Kidney epithelial cell (primary cell): Measurements from ENCODE around the gene NIPBL. TPM values are rescaled to one million over a fixed set of nuclear protein-coding genes. Genes with fewer than 3 reads are reported as not detected.

ENCODE experiments used
- DNase-seq: peaks from one replicate; pipeline ENCODE4 v3.0.0-alpha.2; 2010; ENCODE audit warnings: low read depth
- H3K27me3 ChIP-seq: 2 replicates; pipeline ENCODE4 v1.6.0; 2011; ENCODE audit warnings: low read length; ENCODE audit not compliant: control insufficient read depth, insufficient read depth
- H3K36me3 ChIP-seq: 2 replicates; pipeline ENCODE4 v1.5.1; 2011; ENCODE audit warnings: low read length; ENCODE audit not compliant: control insufficient read depth, insufficient read depth
- H3K4me3 ChIP-seq: 2 replicates; pipeline ENCODE4 v1.5.1; 2011; ENCODE audit warnings: low read depth, mild to moderate bottlenecking, control low read depth, low read length
- total RNA-seq: library from RNA; depleted of rRNA; stranded (reverse); fragments of >200 nt; gene quantifications from 2 replicates; pipeline ENCODE4 v1.2.3, GENCODE V29; 2015
- TF ChIP-seq, protein P1 (sequence below): IDR thresholded peaks from 2 replicates; pipeline ENCODE4 v1.5.1; 2011; ENCODE audit warnings: mild to moderate bottlenecking, moderate library complexity, low read length, control low read depth, inconsistent platforms; ENCODE audit not compliant: insufficient read depth, poor library complexity, severe bottlenecking

NIPBL gene
- total RNA-seq, 1 donor from 2014 or later, result 21.1 TPM

DNA sequence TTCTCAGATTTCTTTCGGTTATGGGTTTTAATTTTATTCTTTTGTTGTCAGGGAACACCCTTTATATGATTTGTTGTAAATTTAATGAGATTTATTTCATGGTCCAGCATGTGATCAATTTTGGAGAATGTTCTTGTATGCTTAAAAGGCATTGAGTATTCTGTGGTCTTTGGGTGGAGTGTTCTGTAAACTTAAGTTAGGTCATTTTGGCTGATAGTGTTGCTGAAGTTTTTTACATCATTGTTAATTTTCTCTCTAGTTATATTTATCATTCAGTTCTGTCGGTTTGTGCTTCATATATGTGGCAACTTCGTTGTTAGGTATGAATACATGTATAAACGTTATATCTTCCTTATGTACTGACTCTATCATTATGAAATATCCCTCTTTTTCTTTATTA lies 55.5 kb downstream of the NIPBL start:
- no peak overlapping the region for H3K4me3 ChIP-seq
- TF ChIP-seq, protein P1, sequence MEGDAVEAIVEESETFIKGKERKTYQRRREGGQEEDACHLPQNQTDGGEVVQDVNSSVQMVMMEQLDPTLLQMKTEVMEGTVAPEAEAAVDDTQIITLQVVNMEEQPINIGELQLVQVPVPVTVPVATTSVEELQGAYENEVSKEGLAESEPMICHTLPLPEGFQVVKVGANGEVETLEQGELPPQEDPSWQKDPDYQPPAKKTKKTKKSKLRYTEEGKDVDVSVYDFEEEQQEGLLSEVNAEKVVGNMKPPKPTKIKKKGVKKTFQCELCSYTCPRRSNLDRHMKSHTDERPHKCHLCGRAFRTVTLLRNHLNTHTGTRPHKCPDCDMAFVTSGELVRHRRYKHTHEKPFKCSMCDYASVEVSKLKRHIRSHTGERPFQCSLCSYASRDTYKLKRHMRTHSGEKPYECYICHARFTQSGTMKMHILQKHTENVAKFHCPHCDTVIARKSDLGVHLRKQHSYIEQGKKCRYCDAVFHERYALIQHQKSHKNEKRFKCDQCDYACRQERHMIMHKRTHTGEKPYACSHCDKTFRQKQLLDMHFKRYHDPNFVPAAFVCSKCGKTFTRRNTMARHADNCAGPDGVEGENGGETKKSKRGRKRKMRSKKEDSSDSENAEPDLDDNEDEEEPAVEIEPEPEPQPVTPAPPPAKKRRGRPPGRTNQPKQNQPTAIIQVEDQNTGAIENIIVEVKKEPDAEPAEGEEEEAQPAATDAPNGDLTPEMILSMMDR, result no peak
- no peak for DNase-seq
- H3K27me3 ChIP-seq, result no peaks in the 10 kb centered on the region
- no peaks in the 10 kb centered on the region for H3K36me3 ChIP-seq

GRCh38 chr5:36932699-36933098 lies 56.1 kb downstream of the NIPBL start:
- Histone ChIP-seq H3K36me3 (no peaks in the 10 kb centered on the region), H3K4me3 (no peak overlapping the region), H3K27me3 (no peaks in the 10 kb centered on the region)
- DNase-seq, result no peak
- TF ChIP-seq, protein P1, result no peak

GRCh38 chr5:36934740-36935356 lies 58.3 kb downstream of the NIPBL start:
- Histone ChIP-seq H3K4me3 (no peak overlapping the region), H3K27me3 (no peaks in the 10 kb centered on the region), H3K36me3 (no peaks in the 10 kb centered on the region)
- no peak for DNase-seq
- TF ChIP-seq, protein P1, result no peak

DNA sequence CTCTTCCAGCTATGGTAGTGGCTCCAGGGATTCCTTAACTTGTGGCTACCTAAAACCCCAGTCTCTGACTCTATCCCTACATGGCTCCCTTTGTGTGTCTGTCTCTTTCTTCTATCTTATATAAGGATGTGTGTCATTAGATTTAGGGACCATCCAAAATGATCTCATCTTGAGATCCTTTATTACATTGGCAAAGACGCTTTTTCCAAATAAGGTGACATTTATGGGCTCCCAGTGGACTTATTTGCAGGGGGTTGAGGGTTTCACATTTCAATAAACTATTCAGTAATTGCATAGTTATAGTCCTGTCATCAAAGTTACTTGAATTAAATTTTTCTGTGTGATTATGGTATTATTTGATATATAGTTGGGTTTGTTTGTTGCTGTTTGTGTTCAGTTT lies 59.2 kb downstream of the NIPBL start:
- H3K36me3 ChIP-seq, result no peaks in the 10 kb centered on the region
- TF ChIP-seq, protein P1, result no peak
- H3K4me3 ChIP-seq, result no peak overlapping the region
- no peak for DNase-seq
- H3K27me3 ChIP-seq, result no peaks in the 10 kb centered on the region

DNA sequence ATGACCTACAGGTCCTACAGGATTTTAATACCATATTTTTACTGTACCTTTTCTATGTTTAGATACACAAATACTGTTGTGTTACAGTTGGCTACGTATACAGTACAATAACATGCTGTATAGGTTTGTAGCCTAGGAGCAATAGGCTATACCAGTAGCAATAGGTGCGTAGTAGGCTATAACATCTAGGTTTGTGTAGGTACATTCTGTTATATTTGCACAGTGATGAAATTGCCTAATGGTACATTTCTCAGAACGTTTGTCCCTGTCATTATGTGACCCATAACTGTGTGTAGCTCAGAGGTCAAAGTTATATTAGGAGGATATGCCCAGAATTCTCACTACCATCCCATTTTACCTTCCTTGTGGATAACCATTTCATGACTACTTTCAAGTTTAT lies 59.7 kb downstream of the NIPBL start:
- no peak for DNase-seq
- Histone ChIP-seq H3K36me3 (no peaks in the 10 kb centered on the region), H3K27me3 (no peaks in the 10 kb centered on the region), H3K4me3 (no peak overlapping the region)
- TF ChIP-seq, protein P1, result no peak

DNA sequence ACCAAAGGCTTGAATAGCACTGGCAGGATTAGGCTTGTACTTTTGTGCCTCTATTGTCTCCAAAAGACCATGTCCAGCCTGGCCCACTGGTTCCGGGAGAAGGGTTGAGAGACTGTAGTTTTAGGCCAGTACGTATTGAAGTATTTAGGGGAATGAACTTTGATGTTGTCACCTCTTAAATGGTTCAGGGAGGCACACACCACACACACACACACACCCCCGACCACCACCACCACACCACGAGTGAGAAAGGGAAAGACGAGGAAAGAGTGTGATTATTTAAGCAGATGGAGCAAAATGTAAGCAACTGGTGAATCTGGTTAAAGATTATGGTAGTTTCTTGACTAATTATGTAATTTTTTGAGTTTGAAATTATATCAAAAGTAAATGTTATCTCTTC lies 61.6 kb downstream of the NIPBL start:
- no peaks in the 10 kb centered on the region for H3K27me3 ChIP-seq
- TF ChIP-seq, protein P1, result no peak
- DNase-seq, result no peak
- no peaks in the 10 kb centered on the region for H3K36me3 ChIP-seq
- no peak overlapping the region for H3K4me3 ChIP-seq
